RPMI7951 (cell line): ENCODE results near the gene FXN. TPM values are rescaled to one million over a fixed set of nuclear protein-coding genes. Genes with fewer than 3 reads are reported as not detected.
"Not testable (repeated sequence)": the region's sequence is repeated elsewhere in the genome, so short reads cannot be mapped to it uniquely, and the experiment has no call there.

Source experiments
- DNase-seq: peaks from one replicate; pipeline ENCODE4 v3.0.0-alpha.2; 2012; ENCODE audit warnings: low read depth
- total RNA-seq: library from RNA; depleted of rRNA; stranded (reverse); fragments of >200 nt; shearing (Covaris generic); gene quantifications from 2 replicates; pipeline ENCODE4 v1.2.3, GENCODE V29; 2014

Gene FXN
- total RNA-seq, 1 experiment from 2014 or later = 3.0 TPM

DNA sequence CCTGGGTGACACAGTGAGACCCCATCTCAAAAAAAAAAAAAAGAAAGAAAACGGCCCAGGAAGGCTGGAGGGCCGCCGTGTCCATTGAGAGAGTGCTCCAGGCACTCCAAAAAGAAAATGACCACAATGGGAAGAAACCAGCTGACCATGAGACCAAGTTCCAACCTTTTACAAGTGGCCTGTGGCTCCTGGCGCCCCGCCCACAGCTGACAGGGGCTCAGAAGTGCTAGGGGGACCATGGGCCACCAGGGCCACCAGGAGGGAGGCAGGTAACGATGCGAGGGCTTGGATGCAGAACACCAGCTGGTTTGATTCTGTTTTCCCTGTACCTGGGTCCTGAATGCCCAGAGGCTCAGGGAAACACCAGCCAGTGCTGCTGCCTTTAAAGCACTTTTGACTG, 34.6 kb downstream of the FXN start:
- DNase-seq = no peak

DNA sequence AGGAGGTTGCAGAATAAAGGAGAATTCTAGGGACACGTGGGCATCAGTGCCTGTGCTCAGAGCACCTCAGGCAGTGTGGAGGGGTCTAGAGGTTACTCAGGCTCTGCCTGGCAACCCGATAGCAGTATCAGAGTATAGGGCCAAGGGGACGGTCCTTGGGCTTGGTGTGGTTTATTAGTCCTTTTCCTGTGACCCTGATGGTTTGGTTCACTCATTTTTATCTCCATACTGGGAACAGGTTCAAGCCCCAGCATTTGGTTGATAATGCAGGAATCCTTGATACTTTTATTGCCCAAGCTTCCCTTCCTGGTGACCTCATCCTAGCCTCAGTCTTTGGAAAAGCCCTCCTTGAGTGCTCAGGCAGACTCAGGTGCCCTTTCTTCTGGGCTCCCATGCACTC, 35.5 kb downstream of the FXN start:
- no peak for DNase-seq

DNA sequence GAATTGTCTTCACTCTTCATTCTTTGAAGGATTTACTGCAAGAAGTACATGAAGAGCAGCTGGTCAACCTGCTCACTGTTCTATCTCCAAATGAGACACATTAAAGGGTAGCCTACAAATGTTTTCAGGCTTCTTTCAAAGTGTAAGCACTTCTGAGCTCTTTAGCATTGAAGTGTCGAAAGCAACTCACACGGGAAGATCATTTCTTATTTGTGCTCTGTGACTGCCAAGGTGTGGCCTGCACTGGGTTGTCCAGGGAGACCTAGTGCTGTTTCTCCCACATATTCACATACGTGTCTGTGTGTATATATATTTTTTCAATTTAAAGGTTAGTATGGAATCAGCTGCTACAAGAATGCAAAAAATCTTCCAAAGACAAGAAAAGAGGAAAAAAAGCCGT, 37.6 kb downstream of the FXN start:
- DNase-seq = no peak

DNA sequence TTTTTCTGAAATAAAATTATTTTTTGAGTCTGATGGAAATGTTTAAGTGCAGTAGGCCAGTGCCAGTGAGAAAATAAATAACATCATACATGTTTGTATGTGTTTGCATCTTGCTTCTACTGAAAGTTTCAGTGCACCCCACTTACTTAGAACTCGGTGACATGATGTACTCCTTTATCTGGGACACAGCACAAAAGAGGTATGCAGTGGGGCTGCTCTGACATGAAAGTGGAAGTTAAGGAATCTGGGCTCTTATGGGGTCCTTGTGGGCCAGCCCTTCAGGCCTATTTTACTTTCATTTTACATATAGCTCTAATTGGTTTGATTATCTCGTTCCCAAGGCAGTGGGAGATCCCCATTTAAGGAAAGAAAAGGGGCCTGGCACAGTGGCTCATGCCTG, 39.2 kb downstream of the FXN start:
- no peak for DNase-seq

- DNase-seq = no peak
Measured at GRCh38 chr9:69076550-69076949, 41.0 kb downstream of the FXN start.

DNA sequence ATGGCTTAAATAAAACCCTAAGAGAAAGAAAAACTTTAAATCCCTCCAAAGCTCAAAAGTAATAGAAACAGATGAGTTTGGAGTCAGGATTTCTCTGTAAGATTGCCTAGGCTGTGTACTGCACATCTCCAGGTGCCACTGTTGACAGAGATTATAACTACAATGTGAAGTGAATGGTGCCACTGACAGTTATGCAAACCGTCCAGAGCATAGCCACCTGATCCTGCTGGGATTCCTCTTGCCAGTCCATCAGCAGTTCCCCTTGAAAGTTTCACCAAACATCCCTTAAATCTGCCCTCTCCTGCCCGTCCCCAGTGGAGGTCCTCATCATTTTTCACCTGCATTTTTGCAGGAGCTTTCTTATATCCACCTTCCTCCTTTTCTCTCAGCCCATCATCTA, 42.5 kb downstream of the FXN start:
- no peak for DNase-seq

DNA sequence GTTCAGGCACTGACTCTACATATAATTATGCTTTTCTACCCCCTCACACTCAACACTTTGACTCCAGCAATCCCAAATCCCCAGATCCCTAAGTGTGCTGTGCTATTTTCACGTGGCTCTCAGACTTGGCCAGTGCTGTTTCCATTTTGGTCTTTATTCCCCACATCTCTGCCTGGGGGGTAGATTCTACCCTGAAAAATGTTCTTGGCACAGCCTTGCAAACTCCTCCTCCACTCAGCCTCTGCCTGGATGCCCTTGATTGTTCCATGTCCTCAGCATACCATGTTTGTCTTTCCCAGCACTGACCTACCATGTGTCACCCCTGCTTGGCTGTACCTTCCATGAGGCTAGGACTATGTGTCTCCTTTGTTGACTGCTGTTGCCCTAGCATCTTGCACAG, 43.0 kb downstream of the FXN start:
- no peak for DNase-seq

DNA sequence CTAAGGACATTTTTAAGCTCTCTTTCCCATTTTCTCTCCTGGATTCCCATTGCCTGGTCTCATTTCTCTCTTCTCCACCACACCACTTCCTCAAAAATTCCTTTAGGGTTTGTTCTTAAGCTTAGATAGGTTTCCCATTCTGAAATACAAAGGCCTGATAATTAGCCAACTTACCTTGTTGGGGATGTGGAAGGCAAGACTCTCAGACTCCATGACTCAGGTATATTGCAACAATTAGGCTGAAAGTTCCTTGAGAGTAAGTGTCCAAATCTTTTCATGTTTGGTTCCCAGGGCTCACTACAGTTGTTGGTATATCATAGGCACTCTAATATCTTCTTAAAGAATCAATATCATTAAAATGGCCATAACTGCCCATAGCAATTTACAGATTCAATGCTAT, 43.6 kb downstream of the FXN start:
- no peak for DNase-seq

DNA sequence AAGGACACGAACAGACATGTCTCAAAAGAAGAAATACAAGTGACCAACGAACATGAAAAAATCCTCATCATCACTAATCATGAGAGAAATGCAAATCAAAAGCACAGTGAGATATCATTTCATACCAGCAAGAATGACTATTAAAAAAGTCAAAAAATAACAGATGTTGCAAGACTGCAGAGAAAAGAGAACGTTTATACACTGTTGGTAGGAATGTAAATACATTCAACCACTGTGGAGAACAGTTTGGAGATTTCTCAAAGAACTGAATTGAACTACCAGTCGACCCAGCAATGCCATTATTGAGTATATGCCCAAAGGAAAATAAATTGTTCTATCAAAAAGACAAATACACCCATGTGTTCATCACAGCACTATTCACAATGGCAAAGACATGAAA, 45.7 kb downstream of the FXN start:
- no peak for DNase-seq

DNA sequence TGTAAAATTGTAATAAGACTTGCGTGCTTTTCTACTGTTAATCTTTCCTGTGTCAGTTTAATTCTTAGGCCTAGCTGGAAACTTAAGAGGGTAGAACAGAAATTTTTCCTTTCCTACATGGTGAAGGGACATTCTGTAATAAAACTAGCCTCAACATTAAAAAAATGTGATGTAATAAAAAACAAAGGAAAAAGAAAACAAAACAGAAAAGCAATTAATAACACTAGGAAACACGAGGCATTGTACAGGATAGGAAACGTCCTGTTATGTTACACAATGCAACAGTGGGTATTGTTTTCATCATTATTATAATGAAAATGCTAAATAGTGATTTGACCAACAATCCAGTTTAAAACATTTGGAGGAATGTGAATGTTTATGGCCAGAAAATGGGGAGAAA, 47.8 kb downstream of the FXN start:
- DNase-seq = no peak

- DNase-seq = no peak
Measured at GRCh38 chr9:69085569-69086283, 50.2 kb downstream of the FXN start.

DNA sequence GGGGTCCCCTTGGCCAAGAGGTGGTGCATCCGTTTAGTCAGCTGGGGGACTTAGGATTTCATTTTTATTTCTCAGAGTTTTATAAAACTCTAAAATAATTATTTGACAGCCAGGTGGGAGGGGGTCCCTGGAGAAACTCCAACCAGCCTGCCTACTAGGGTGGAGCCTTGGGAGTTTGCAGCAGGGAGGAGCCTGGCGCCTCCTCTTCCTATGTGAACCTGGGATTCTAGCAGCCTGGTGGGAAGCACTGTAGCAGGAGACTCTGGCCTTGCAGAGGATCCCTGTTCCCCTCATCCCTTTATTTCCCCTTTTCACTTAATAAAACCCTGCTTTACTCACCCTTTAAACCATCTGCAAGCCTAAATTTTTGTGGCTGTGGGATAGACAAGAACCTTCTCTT, 50.8 kb downstream of the FXN start:
- no peak for DNase-seq

- no peak for DNase-seq
Measured at GRCh38 chr9:69086769-69087168, 51.2 kb downstream of the FXN start.

GRCh38 chr9:69089082-69089481, 53.5 kb downstream of the FXN start:
- DNase-seq = no peak

DNA sequence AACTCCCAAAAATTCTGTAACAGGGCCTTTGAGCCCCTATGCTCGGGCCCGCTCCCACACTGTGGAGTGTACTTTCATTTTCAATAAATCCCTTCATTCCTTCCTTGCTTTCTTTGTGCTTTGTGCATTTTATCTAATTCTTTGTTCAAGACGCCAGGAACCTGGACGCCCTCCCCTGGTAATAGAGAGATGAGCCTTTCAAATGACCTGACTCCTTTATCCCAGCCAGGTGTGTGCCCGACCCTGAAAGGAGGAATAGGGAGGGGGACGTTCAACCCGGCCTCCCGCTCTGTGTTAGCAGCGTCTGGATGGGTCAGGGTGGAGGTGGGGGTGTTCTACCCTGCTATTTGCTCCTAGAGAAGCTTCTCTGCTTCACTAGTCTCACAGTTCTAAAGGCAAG, 53.9 kb downstream of the FXN start:
- no peak for DNase-seq

- no peak for DNase-seq
Measured at GRCh38 chr9:69090140-69090750, 54.7 kb downstream of the FXN start.

- DNase-seq = no peak
Measured at GRCh38 chr9:69090946-69091345, 55.4 kb downstream of the FXN start.

DNA sequence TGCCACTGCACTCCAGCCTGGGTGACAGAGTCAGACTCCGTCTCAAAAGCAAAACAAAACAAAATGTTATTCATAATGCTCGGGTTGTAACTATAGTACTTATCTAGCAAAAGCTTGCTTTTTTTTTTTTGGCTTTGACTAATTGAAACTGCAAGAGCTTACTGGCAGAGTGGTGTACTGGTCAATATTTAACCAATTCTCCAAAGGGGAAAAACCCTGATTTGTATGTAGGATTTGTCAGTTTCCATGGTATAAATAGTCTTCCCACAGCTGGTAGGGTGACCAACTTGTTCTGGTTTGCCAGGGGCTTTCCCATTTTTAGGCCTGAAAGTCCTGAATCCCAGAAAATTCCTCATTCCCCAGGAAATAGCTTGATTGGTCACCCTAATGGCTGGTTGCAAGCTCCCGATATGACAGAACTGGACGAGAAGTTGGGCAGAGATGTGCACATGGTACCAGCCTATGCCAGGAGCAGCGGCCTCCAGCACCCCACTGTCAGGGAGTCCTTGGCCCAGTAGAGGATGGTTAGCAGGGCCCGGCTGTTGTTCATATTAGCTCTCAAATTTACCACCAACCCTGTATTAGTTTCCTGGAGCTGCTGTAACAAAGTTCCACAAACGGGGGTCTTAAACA, 58.0 kb downstream of the FXN start:
- no peak for DNase-seq

DNA sequence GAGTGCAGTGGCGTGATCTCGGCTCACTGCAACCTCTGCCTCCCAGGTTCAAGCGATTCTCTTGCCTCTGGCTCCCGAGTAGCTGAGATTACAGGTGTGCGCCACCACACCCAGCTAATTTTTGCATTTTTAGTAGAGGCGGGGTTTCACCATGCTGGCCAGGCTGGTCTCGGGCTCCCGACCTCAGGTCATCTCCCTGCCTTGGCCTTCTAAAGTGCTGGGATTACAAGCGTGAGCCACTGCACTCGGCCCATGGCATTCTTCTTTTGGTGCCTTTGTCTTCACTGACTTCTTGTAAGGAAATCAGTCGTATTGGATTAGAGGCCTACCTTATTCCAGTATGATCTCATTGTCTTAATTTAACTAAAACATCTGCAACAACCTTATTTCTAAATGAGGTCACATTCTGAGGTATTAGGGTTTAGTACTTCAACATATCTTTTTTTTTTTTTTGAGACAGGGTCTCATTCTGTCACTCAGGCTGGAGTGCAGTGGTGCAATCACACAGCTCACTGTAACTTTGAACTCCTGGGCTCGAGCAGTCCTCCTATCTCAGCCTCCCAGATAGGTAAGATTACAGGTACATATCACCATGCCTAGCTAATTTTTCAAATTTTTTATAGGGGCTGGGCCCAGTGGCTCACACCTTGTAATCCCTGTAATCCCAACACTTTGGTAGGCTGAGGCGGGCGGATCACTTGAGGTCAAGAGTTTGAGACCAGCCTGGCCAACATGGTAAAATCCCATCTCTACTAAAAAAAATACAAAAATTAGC, 59.0 kb downstream of the FXN start:
- not testable (repeated sequence) for DNase-seq

DNA sequence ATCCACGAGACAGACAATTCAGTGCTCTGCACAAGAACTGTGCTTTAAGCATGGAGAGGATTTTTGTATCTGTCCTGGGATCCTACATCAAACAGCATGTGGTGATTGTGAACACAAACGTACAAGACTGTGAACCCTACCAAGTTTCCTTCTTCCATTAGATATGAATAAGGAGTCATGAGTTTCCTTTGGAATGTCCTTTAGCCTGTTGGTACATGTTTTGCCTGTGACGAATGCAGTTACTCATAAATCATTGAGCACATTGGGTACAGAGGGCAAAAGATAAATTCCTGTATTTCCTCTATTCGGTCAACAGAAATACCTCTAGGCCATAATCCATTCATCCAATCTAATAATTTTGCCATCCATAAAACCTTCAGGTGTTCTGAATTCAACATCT, 61.5 kb downstream of the FXN start:
- DNase-seq = peak; percentile 44

DNA sequence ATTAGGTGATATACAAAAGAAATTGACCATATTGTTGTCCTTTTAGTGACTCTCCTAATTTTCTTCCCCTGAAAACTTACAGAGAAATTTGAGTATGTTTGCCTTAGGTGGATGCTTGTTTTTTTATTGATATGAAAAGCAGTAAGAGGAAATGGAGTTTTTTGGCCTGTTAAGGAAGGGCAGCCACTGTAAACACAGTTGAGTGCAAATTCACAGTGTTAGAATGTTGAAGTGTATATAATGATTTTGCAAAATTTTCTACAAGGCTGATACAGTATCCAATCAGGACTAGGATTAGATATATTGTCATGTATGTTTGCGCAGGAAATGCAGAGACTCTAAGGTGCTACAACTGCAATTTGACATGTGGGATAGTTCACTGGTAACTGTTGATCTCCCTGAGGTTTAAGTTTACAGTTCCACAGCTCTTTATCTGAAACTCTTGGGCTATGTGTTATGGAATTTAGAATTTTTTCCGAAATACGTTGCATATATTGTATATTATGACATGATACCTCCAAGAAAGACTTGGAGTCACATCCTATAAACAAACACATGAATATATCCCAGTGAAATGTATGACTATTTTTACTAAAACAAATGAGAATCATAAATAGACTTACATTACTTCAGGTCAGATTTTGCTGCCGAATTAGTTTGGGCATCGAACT, 62.5 kb downstream of the FXN start:
- no peak for DNase-seq

DNA sequence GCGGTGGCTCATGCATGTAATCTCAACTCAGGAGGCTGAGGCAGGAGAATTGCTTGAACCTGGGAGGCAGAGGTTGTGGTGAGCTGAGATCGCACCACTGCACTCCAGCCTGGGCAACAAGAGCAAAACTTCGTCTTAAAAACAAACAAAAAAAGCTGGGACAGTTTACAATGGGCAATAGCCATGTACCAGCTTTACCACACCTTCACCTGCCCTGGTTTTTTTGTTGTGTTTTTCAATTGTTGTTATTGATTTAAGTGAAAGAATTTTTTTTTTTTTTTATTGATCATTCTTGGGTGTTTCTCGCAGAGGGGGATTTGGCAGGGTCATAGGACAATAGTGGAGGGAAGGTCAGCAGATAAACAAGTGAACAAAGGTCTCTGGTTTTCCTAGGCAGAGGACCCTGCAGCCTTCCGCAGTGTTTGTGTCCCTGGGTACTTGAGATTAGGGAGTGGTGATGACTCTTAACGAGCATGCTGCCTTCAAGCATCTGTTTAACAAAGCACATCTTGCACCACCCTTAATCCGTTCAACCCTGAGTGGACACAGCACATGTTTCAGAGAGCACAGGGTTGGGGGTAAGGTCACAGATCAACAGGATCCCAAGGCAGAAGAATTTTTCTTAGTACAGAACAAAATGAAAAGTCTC, 67.9 kb downstream of the FXN start:
- not testable (repeated sequence) for DNase-seq
